ENCODE measurements around the gene GLT8D2. TPM values are rescaled to one million over a fixed set of nuclear protein-coding genes. Genes with fewer than 3 reads are reported as not detected.
A peak's percentile ranks its signal among the peaks of the same experiment; 100 is the strongest.
"Not testable (repeated sequence)": the region's sequence is repeated elsewhere in the genome, so short reads cannot be mapped to it uniquely, and the experiment has no call there.

GLT8D2 gene
- total and polyA plus RNA-seq, 2 donors (not counting 1 experiment from before 2014, with no cell fraction given): not detected

- Mint-ChIP-seq H3K27ac (no peak overlapping the region), H3K4me1 (no peaks in the 10 kb centered on the region), H3K27me3 (peaks cover 29% of the 10 kb centered on the region), H3K9me3 (ENCODE audit: insufficient read depth) (peaks cover 2% of the 10 kb centered on the region), H3K4me3 (no peak overlapping the region)
- Histone ChIP-seq H3K4me3 (ENCODE audit: control extremely low read depth in 1 of 5, extremely low read depth in 1 of 5, insufficient read depth in 1 of 5, low read depth in 2 of 5, low read length in 4 of 5) (no peak overlapping the region), H2AFZ (ENCODE audit: insufficient read depth, low read depth, low read length, poor library complexity, severe bottlenecking) (no peak overlapping the region), H3K4me1 (ENCODE audit: control insufficient read depth in 2 of 2, insufficient read depth in 2 of 2, low read length in 2 of 2) (no peaks in the 10 kb centered on the region), H4K20me1 (ENCODE audit: control insufficient read depth, insufficient read depth, low read length, poor library complexity, severe bottlenecking) (no peaks in the 10 kb centered on the region), H3K27ac (ENCODE audit: low read length in 2 of 2) (no peak overlapping the region), H3K27me3 (replicated peaks in 1 of 4; ENCODE audit: control extremely low read depth in 1 of 4, control insufficient read depth in 3 of 4, insufficient read depth in 4 of 4, low read length in 3 of 4) (peaks cover 0 to 6% (median 0%) of the 10 kb centered on the region in 4 experiments), H3K9me3 (ENCODE audit: control extremely low read depth in 1 of 3, control insufficient read depth in 2 of 3, insufficient read depth in 1 of 3, low read length in 2 of 3) (peaks cover 0 to 13% (median 4%) of the 10 kb centered on the region in 3 donors), H3K9ac (ENCODE audit: low read length) (no peak overlapping the region), H3K79me2 (ENCODE audit: control insufficient read depth, insufficient read depth, low read length) (no peaks in the 10 kb centered on the region), H3K4me2 (replicated peaks; ENCODE audit: low read depth, low read length, poor library complexity, severe bottlenecking) (no peak overlapping the region), H3K36me3 (replicated peaks in 1 of 2; ENCODE audit: control extremely low read depth in 1 of 2, control insufficient read depth in 1 of 2, extremely low read depth in 1 of 2, insufficient read depth in 2 of 2, low read length in 1 of 2) (no peaks in the 10 kb centered on the region)
- intact Hi-C loops (cut with micrococcal nuclease): no loop called here
- no peak for TF ChIP-seq EZH2 (IDR thresholded peaks at IDR 0.05; ENCODE audit: borderline replicate concordance, insufficient read depth, low read depth, low read length, poor library complexity, severe bottlenecking)
- TF ChIP-seq CTCF (IDR thresholded peaks at IDR 0.05): no peak
- WGBS (ENCODE audit: insufficient coverage): 100% methylated on average over 1 of the region's 3 CpGs
- CTCF ChIA-PET: no interaction called here
- DNase-seq: no peak
- POLR2A ChIA-PET: no interaction called here
- ATAC-seq (ENCODE audit: low read depth): no peak
Measured at GRCh38 chr12:104022786-104023185, 27.2 kb downstream of the GLT8D2 start.

- H3K4me3 Mint-ChIP-seq; CTCF ChIA-PET; H3K27ac Mint-ChIP-seq; H3K4me1 ChIP-seq (ENCODE audit: control insufficient read depth in 2 of 2, insufficient read depth in 2 of 2, low read length in 2 of 2); H3K4me2 ChIP-seq (replicated peaks; ENCODE audit: low read depth, low read length, poor library complexity, severe bottlenecking); DNase-seq; H3K79me2 ChIP-seq (ENCODE audit: control insufficient read depth, insufficient read depth, low read length); H3K27me3 ChIP-seq (replicated peaks in 1 of 4; ENCODE audit: control extremely low read depth in 1 of 4, control insufficient read depth in 3 of 4, insufficient read depth in 4 of 4, low read length in 3 of 4); H3K27ac ChIP-seq (ENCODE audit: low read length in 2 of 2); H2AFZ ChIP-seq (ENCODE audit: insufficient read depth, low read depth, low read length, poor library complexity, severe bottlenecking); H3K4me3 ChIP-seq (ENCODE audit: control extremely low read depth in 1 of 5, extremely low read depth in 1 of 5, insufficient read depth in 1 of 5, low read depth in 2 of 5, low read length in 4 of 5); ATAC-seq (ENCODE audit: low read depth); H3K9ac ChIP-seq (ENCODE audit: low read length); H3K9me3 Mint-ChIP-seq (ENCODE audit: insufficient read depth); H4K20me1 ChIP-seq (ENCODE audit: control insufficient read depth, insufficient read depth, low read length, poor library complexity, severe bottlenecking); POLR2A ChIA-PET; H3K36me3 ChIP-seq (replicated peaks in 1 of 2; ENCODE audit: control extremely low read depth in 1 of 2, control insufficient read depth in 1 of 2, extremely low read depth in 1 of 2, insufficient read depth in 2 of 2, low read length in 1 of 2); H3K4me1 Mint-ChIP-seq; intact Hi-C loops (cut with micrococcal nuclease): not testable (repeated sequence)
- H3K9me3 ChIP-seq (ENCODE audit: control extremely low read depth in 1 of 3, control insufficient read depth in 2 of 3, insufficient read depth in 1 of 3, low read length in 2 of 3): peaks cover 0 to 13% (median 4%) of the 10 kb centered on the region in 3 donors
- peak; percentile 17 for TF ChIP-seq CTCF (IDR thresholded peaks at IDR 0.05)
- peaks cover 27% of the 10 kb centered on the region for H3K27me3 Mint-ChIP-seq
- WGBS (ENCODE audit: insufficient coverage): 100% methylated on average over 1 of the region's 1 CpG
Measured at GRCh38 chr12:104021862-104022261, 28.1 kb downstream of the GLT8D2 start.

All from B cell (primary cell).